ENCODE data around the gene GLB1L3.

DNA sequence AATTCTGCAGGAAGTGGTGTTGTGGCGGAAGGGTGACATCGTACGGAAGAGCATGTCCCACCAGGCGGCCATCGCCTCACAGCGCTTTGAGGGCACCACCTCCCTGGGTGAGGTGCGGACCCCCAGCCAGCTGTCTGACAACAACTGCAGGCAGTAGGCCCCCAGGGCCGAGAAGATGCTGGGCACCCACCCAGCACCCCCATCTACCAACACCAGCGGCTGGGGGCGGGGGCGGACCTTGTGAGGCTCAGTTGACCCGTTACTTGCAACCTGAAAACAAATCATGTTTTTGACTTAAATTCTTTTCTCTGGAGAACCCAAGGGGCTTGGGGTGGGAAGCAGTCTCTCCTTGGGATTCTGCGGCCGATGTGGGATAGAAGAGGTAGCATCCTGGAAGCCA lies 30.7 kb upstream of the GLB1L3 start:
- TF ChIP-seq, protein P1, sequence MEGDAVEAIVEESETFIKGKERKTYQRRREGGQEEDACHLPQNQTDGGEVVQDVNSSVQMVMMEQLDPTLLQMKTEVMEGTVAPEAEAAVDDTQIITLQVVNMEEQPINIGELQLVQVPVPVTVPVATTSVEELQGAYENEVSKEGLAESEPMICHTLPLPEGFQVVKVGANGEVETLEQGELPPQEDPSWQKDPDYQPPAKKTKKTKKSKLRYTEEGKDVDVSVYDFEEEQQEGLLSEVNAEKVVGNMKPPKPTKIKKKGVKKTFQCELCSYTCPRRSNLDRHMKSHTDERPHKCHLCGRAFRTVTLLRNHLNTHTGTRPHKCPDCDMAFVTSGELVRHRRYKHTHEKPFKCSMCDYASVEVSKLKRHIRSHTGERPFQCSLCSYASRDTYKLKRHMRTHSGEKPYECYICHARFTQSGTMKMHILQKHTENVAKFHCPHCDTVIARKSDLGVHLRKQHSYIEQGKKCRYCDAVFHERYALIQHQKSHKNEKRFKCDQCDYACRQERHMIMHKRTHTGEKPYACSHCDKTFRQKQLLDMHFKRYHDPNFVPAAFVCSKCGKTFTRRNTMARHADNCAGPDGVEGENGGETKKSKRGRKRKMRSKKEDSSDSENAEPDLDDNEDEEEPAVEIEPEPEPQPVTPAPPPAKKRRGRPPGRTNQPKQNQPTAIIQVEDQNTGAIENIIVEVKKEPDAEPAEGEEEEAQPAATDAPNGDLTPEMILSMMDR (IDR thresholded peaks at IDR 0.05; ENCODE audit: low read depth, low read length, poor library complexity, severe bottlenecking) = no peak
- TF ChIP-seq EZH2phosphoT487 (IDR thresholded peaks at IDR 0.05; ENCODE audit: borderline replicate concordance, low read length) = no peak
